Measurements from ENCODE around the gene TUBA3E.
A peak's percentile ranks its signal among the peaks of the same experiment; 100 is the strongest.
"Not testable (repeated sequence)": the region's sequence is repeated elsewhere in the genome, so short reads cannot be mapped to it uniquely, and the experiment has no call there.

The TUBA3E gene

DNA sequence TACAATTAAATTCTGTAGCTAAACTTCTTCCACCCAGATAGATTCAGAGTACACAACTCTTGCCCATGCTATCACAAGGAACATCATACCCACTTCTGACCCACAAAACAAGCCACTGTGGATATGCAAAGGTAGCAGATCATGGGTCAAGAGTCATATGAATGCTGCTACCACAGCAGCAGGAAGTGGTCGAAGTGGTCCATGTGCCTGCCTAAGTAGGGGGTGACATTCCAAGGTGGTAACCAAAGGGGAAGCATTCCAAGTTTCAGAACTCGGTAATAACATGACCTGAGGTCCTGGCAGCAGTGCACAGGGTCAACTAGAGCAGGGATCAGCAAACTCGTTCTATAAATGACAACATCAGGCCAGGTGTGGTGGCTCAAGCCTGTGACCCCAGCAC is 5.8 kb downstream of the TUBA3E start:
- not testable (repeated sequence) for DNase-seq (ENCODE audit: insufficient read length, low spot score)
- peak; percentile 85 for FAIRE-seq

DNA sequence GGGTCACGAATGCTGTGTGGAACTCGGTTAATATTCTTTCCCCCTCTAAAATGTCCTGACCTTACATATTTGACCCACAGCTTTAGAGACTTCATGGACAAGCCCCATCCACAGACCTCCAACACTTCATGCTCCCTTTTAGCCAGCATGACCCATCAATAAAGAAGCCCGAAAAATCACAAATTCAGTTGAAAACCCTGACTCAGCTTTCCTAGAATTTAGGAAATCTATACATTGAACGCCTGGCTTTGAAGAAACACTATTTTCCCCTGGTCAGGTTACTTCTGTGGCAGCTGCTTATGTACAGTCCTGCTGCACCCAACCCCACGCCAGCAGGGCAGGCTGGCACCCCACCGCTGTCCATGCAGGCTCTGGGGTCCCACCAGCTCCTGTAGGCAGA is 6.9 kb downstream of the TUBA3E start:
- not testable (repeated sequence) for FAIRE-seq

DNA sequence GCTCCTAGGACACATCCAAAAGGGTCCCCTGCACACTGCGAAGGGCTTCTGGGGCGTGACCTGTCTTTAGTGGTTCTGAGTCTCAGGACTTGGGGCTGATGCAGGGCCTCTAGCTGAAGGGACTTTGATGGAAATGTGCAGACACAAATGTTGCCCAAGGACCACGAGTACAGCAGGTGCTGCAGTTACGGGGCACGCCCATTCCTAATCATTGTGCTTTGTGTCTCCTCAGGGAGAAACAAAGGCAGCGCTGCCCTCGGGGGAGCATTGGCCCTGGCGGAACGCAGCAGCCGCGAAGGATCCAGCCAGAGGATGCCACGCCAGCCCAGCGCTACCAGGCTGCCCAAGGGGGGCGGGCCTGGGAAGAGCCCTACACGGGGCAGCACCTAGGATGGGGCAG is 8.0 kb downstream of the TUBA3E start:
- DNase-seq (ENCODE audit: insufficient read length, low spot score), result no peak
- no peak for FAIRE-seq

More for the DNA sequence above, 6.9 kb downstream of the TUBA3E start:
- not testable (repeated sequence) for DNase-seq (ENCODE audit: insufficient read length, low spot score)

DNA sequence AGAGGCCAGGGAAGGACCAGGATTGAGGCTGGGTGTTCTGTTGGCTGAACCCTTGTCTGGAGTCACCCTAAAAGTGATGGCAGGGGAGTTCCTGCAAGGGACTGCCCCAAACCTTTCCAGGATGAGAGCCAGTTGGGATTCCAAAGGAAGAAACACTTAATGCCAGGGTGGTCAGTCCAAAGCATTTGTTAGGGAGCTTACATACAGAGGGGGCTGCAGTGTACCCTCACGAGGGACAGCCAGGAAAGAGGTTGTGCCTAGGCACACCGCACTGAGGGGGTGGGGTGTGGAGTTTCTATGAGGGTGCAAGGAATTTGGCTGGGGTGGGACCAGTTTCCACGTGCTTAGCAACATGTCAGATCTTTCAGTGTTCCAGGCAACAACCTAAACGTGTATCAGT is 9.3 kb downstream of the TUBA3E start:
- DNase-seq (ENCODE audit: insufficient read length, low spot score); FAIRE-seq: not testable (repeated sequence)

DNA sequence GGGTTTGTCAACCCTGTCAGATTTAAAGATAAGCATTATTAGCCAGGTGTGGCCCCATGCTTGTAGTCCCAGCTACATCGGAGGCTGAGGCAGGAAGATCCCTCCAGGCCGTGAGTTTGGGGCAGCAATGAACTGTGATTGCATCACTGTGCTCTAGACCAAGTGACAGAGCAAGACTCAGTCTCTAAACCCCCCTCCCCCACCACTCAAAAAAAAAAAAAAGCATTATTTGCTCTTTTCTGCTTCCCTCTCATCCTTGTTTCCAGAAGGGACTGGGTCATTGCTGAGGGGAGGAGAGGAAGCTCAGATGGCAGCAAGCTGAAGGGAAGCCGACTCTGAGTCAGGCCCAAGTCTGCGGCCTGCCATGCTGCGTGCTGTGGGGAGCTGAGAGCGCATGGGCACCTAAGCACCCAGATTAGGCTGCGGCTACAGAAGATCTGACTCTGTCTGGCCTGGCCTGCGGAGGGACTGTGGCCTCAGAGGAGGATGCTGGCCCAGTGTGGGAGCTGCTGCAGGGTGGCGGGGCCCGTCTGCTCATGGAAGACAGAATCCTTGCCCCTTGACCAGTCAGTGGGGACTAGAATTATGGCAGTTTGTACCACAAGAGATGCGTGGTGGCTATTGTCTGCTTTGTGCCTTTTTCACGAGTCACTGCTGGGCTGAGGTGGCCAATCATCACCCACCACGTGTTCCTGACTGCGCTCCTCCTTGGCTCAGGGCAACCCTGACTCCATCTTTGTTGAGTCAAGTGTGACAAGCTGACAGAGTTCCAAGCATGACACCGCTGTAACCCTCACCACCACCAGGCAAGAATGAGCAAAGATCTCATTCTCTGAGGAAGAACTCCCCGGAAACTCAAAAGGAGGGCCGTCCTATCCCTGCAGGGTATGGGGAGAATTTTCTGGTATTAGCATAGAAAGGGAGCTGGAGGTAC is 10.1 kb downstream of the TUBA3E start:
- peak; percentile 76 for FAIRE-seq

DNA sequence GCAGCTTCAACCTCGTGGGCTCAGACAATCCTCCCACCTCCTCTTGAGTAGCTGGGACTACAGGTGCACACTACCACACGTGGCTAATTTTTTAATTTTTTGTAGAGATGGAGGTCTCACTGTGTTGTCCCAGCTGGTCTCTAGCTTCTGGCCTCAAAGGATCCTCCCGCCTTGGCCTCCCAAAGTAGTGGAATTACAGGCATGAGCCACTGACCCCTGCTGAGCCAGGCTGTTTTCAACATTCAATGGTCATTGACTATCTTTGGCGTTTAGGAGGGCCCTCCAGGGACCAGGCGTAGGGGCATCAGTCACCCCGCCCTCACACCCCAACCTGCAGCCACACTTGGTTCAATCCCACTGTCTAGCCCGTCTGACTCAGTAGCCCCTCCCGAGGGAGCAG is 11.0 kb downstream of the TUBA3E start:
- DNase-seq (ENCODE audit: insufficient read length, low spot score) (no peak), FAIRE-seq (peak; percentile 38)

More for the DNA sequence above, 10.1 kb downstream of the TUBA3E start:
- not testable (repeated sequence) for DNase-seq (ENCODE audit: insufficient read length, low spot score)

DNA sequence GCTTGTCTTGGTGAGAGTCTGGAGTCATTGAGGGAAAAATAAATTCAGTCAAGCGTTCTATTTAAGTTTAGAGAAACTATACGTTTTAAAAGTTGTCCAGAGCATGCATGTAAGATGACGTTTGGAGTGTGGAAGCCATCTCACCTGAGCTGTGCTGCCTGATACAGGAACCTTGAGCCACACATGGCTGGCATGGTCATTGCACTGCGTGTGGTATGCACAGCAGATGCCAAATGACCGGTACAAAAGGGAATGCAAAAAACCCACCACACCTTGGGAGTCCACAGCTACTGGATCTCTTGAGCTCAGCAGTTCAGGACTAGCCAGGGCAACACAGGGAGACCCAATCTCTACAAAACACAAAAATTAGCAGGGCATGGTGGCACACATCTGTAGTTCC is 11.8 kb downstream of the TUBA3E start:
- FAIRE-seq (no peak), DNase-seq (ENCODE audit: insufficient read length, low spot score) (no peak)

DNA sequence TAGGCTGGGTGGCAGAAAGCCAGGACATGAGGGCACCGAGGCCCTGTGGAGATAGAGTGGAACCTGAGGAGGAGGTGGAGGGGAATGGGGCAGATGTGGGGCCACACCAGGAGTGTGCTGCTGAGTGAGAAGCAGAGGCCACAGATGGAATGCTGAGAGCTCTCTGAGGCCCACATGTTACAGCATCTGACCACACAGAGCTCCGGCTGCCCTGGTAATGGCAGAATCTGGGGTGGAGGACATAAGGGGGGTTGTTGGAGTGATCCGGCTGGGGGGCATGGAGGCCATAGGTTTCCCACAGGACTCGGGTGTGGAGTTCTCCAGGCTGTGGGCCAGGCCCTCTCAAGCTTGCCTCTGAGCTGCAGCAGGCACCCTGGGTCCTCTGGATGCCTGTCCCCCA is 12.3 kb downstream of the TUBA3E start:
- FAIRE-seq, result no peak

DNA sequence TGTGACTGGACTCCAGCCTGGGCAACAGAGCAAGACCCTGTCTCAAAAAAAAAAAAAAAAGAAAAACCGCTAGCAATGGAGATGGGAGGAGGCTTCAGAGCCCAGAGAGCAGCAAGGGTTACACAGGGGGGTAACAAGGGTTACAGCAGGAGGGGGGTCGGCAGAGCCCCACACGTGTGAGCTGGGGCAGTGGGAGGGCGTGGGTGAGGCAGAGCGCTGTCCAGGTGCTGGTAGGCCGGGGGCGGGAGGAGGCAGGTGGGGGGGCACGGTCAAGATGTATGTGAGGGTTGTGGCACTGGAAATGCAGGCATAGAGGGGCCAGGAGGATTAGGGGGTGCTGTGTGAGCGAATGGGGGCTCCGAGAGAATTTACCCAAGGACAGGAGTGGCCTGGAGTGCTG is 12.8 kb downstream of the TUBA3E start:
- no peak for DNase-seq (ENCODE audit: insufficient read length, low spot score)
- no peak for FAIRE-seq

More for the DNA sequence above, 12.3 kb downstream of the TUBA3E start:
- no peak for DNase-seq (ENCODE audit: insufficient read length, low spot score)

DNA sequence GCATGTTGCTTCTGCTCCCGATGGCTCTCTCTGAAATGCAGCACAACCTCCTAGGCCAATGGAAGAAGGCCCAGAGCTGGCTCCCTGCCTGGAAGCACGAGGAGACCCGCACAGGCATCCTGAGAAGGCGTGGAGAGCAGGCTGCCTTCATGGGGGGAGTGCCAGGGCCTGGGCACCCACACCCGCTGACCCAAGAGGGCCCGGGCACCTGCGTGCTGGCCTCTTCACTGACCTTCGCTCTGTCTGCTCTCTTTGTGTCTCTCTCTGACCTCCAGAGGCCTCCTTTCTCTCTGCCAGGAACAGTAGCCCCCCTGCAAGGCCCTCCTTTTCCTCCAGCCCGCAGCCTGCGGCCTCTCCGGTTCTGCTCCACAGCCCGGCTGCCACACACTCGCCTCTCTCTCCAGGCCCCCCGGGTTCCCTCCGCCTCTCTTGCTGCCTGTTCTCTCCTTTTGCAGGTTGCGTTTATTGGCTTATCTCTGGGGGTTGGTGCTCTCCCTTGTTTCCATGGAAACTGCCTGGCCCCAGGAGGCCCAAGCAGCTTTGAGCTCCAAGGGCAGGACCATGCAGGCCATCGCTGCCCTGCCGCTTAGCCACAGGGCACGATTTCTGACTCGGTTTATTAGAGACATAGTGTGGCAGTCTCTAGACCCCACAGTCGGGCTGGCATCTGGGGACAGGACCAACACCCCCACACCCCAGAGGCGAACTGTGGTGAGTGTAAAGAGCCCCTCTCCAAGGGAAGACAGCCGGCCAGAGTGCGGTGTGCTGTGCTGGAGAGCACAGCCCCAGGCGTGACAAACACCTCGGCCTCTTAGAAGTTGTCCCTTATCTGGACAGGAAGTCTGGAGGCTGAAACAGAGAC is 14.5 kb downstream of the TUBA3E start:
- no peak for FAIRE-seq
- DNase-seq (ENCODE audit: insufficient read length, low spot score), result no peak

DNA sequence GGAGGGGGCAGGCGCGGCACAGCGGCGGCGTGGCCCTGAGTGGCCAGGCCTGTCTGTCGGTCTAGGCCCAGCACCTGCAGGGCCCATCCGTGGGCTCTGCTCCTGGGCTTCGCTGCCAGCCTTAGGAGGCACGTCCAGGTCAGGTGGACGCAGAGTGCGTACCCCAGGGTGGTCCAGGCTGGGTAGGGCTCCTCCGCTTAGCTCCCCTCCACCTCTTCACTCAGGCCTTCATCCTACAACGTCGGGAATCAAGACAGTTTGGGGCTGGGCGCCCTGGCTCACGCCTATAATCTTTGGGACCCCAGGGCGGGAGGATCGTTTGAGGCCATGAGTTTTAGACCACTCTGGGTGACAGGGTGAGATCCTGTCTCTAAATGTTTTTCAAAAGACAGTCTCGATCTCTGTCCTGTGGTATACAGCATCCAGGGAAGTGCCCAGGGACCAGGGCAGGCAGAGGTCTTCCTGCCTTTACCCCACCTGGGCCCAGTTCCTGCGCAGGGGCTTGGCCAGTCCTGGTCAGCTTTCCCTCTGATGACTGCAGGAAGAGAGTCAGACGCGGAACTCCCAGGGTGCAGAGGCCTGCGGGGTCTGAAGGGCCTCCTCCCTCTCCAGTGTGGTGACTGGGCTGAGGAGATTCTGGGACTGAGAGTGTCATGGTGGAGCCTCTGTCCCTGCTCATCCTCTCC is 15.3 kb downstream of the TUBA3E start:
- DNase-seq (ENCODE audit: insufficient read length, low spot score); FAIRE-seq: not testable (repeated sequence)

DNA sequence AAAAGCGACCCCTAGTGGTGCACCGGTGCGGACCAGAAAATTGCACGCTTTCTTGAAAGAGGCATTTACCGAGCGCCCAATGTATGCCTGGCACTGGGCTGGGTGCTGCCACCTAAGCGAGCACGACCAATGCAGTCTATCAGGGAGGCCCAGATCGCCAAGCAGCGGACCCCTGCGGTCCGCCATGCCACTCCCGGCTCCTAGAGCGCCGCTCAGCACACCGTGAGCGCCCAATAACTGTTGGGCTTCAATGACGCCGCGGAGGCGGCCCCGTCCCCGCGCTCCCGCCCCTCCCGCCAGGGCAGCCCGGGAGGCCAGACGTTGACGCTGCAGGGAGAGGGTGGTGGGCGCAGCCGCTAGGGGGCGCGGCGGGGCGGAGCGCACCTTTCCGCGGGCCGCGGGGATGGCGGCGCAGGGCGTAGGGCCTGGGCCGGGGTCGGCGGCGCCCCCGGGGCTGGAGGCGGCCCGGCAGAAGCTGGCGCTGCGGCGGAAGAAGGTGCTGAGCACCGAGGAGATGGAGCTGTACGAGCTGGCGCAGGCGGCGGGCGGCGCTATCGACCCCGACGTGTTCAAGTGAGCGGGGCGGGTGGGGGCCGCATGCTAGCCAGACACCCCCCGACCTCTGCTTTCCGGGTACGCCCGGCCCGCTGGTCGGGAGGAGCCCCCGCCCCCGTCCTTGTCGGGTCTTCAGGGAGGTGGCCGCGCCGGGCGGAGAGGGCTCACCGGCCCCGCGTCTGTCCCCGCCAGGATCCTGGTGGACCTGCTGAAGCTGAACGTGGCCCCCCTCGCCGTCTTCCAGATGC is 16.2 kb downstream of the TUBA3E start, which contains the start of gene MZT2B:
Gene MZT2B, plus strand, starts transcription at position 383 of the 803 bp plus-strand sequence. Its CDS starts 21 bp downstream, at position 404.
- DNase-seq (ENCODE audit: insufficient read length, low spot score) (peak; percentile 81), FAIRE-seq (peak; percentile 83)

DNA sequence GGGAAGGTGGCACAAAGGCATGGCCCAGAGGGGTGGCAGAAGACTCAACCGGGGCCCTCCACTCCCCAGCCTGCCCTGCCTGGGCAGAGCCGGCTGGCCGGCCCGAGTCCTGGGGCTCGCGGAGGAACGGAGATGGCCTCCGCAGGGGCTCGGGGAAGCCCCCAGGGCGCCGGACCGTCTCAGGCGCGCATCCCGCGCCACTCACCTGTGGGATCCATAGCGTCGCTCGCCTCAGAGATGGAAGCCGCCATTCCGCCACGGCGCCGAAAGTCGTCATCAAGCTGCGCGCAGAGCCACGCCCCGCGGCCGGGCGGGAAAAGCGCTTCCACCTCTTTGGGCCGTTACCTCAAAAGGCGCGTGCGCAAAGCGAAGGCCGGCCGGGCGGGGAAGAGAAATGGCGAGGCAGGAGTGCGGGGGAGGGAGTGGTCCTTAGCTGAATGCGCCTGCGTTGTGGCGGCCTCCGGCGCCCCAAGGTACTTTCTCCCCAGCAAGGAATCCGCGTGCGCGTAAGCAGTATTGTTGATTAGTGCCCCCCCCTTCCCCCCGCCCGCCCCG is 16.8 kb downstream of the TUBA3E start, which contains the start of gene SMPD4:
Gene SMPD4, minus strand, starts transcription at position 278 of the 555 bp plus-strand sequence. CDS start 5,010 bp downstream, outside the sequence.
- DNase-seq (ENCODE audit: insufficient read length, low spot score), result peak; percentile 81
- FAIRE-seq, result peak; percentile 83

DNA sequence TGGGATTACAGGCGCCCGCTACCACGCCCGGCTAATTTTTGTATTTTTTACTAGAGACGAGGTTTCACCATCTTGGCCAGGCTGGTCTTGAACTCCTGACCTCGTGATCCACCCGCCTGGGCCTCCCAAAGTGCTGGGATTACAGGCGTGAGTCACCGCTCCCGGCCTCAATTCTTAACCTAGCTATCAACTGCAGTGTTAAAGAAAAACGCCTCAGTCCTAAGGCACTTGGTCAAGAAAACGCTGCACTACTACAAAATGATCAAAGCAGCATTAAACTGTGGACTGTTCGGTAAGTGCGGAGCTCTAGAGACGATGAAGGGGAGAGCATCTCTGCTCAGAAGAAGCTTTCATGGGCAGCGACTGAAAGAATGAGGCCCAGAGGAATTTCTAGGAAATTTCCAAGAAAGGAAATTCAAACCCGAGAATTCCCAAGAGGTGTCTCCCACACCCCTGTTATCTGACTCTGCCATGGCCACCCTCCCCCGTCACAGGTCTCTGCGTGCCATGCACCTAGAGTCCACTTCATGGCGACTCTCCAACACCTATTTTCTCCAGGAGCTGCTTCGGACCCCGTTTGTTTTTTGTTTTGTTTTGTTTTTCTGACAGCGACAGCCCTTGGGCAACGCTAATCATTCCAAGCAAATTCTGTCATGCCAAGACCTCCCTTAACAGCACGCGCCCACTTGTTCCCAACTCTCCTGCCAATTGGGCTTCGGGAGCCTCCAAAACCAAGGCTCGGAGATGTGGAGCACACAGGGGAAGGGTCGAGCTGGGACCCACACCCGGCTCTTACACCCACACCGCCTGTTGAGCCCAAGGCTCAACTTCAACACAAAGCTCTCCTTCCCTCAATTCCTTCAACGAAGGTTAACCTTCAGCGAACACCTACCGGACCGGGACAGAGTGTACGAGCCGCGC is 17.6 kb downstream of the TUBA3E start:
- not testable (repeated sequence) for DNase-seq (ENCODE audit: insufficient read length, low spot score); FAIRE-seq

DNA sequence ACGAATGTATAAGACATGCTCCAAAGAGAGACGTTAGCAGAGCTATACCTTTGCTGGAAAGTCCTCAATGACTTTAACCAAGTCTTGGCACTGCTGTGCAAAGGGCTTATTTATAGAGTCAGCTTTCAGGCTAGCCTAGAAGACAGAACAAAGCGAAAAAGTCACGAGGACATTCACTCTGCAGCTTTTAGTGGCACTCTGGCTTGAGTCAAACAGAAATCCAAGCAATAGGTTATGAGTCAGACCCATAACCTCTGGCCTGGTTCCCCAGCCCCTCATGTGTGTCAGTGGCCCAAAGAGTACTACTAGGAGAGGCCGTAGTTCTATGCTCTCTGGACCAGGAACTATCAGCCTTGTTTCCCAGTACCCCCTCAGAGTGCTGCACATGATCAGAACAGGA is 23.4 kb downstream of the TUBA3E start:
- not testable (repeated sequence) for FAIRE-seq; DNase-seq (ENCODE audit: insufficient read length, low spot score)

DNA sequence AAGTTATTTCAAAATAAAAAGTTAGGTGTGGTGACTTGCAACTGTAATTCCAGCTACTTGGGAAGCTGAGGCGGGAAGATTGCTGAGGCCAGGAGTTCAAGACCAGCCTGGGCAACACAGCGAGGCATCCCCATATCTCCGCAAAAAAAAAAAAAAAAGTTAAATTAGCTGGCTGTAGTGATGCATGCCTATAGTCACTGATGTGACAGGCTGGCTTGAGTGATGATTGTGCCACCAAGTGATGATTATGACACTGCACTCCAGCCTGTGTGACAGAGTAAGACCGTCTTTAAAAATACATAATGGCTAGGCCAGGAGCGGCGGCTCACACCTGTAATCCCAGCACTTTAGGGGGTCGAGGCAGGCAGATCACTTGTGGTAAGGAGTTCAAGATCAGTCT is 28.3 kb downstream of the TUBA3E start:
- DNase-seq (ENCODE audit: insufficient read length, low spot score) (no peak), FAIRE-seq (no peak)

DNA sequence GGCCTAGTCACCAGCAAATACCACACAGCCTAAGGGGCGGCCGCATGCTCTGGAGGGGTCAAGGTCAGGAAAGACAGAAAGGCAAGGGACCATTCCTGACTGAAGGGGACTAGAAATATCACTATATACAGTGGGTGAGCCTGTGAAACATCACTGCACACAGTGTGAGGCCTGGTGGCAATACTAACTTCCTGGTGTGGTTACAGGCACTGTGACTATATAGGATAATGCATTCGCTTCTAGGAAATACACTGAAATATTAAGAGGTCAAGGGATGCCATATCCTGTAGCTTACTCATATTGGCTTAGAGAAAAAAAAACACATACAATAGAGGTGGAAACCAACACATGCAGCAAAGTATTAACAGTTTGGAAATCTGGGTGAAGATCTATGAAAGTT is 29.1 kb downstream of the TUBA3E start:
- not testable (repeated sequence) for FAIRE-seq; DNase-seq (ENCODE audit: insufficient read length, low spot score)

DNA sequence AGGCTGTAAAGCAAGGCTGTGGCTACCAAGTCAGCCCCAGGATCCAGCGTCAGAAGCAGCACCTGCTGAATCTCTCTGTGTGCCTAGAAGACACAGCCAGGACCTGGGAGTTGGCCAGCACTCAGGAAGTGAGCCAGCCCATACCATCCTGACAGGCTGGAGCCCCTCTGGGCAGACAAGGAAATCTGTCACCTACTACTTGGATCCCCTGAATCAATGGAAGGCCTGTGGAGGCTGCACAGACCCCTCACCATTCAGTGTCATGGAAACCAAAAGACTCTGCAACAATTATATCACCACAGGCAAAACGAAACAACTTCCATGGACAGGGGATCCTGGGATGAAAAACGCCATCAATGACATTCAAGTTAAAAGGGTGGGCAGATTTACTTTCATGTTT is 31.6 kb downstream of the TUBA3E start:
- DNase-seq (ENCODE audit: insufficient read length, low spot score); FAIRE-seq: not testable (repeated sequence)
